ENCODE data around the gene USP47.

GRCh38 chr11:11862999-11863398, 21.2 kb downstream of the USP47 start:
- no peak for TF ChIP-seq CTCF (IDR thresholded peaks at IDR 0.05; ENCODE audit: borderline replicate concordance, extremely low read depth, low read length, poor library complexity, severe bottlenecking)
- no peak for TF ChIP-seq EZH2 (IDR thresholded peaks at IDR 0.05; ENCODE audit: borderline replicate concordance, low read depth, low read length, severe bottlenecking)
